Thoracic aorta (tissue), 2 donors: ENCODE measurements around the gene RFX7. TPM values are rescaled to one million over a fixed set of nuclear protein-coding genes. Genes with fewer than 3 reads are reported as not detected.

ENCODE experiments used
- ATAC-seq: fragments of 150-250 bp; one replicate; pipeline ENCODE4 v1.8.0; 2017; ENCODE audit warnings: low read depth; ENCODE audit not compliant: insufficient number of reproducible peaks, low FRiP score
- DNase-seq: peaks from one replicate; pipeline ENCODE4 v3.0.0-alpha.2; 2020; ENCODE audit warnings: low spot score
- H3K27ac ChIP-seq, 2 donors: fragments of 200-600 bp; sonication (generic); 1 replicate in 1 of 2; 2 replicates in 1 of 2; pipeline ENCODE4 v1.5.1; 2016; ENCODE audit warnings: mild to moderate bottlenecking in 2 of 2, moderate library complexity in 2 of 2
- H3K27me3 ChIP-seq: fragments of 200-600 bp; sonication (generic); replicated peaks from 2 replicates; pipeline ENCODE4 v1.6.0; 2016; ENCODE audit warnings: mild to moderate bottlenecking; ENCODE audit not compliant: insufficient read depth
- H3K36me3 ChIP-seq: fragments of 200-600 bp; sonication (generic); one replicate; pipeline ENCODE4 v1.5.1; 2016
- H3K4me1 ChIP-seq, 2 donors: fragments of 200-600 bp; sonication (generic); 1 replicate in 1 of 2; 2 replicates in 1 of 2; pipeline versions ENCODE4 v1.5.1 to v1.6.0; 2016; ENCODE audit warnings: low read depth in 2 of 2, mild to moderate bottlenecking in 1 of 2; ENCODE audit not compliant: control insufficient read depth in 1 of 2
- H3K4me3 ChIP-seq: fragments of 200-600 bp; sonication (generic); 2 replicates; pipeline ENCODE4 v1.5.1; 2016; ENCODE audit warnings: mild to moderate bottlenecking
- H3K9me3 ChIP-seq: fragments of 200-600 bp; sonication (generic); 2 replicates; pipeline ENCODE4 v1.5.1; 2016
- CTCF ChIP-seq: fragments of 200-600 bp; sonication (generic); IDR thresholded peaks from one replicate; pipeline ENCODE4 v1.5.1; 2019; ENCODE audit warnings: antibody characterized with exemption
- total RNA-seq, 2 donors: library from RNA; depleted of rRNA; stranded (reverse); fragments of >200 nt; gene quantifications; one replicate each; pipeline versions ENCODE4 v1.1.0 to v1.2.3, GENCODE V29; 2016

The RFX7 gene
- total RNA-seq, 2 donors from 2014 or later, result 7.0 to 8.0 TPM

- H3K9me3 ChIP-seq, result no peaks in the 10 kb centered on the region
- peak overlapping the region in 1 of 2 donors; percentile 83 for H3K27ac ChIP-seq
- ATAC-seq (no peak), DNase-seq (no peak)
- no peaks in the 10 kb centered on the region for H3K27me3 ChIP-seq
- peak overlapping the region; percentile 96 for H3K4me3 ChIP-seq
- peaks cover 20 to 22% of the 10 kb centered on the region in 2 donors for H3K4me1 ChIP-seq
- no peaks in the 10 kb centered on the region for H3K36me3 ChIP-seq
- no peak for TF ChIP-seq CTCF
Measured at GRCh38 chr15:56242576-56243162, 1.0 kb downstream of the RFX7 start.

GRCh38 chr15:56241374-56242105, 2.1 kb downstream of the RFX7 start:
- Histone ChIP-seq H3K4me1 (peaks cover 21 to 28% of the 10 kb centered on the region in 2 donors), H3K27ac (no peak overlapping the region), H3K4me3 (peak overlapping the region; percentile 96), H3K27me3 (no peaks in the 10 kb centered on the region), H3K36me3 (no peaks in the 10 kb centered on the region), H3K9me3 (no peaks in the 10 kb centered on the region)
- no peak for TF ChIP-seq CTCF
- DNase-seq (no peak), ATAC-seq (no peak)

GRCh38 chr15:56240390-56240789, 3.3 kb downstream of the RFX7 start:
- DNase-seq (no peak), ATAC-seq (no peak)
- no peak overlapping the region for H3K27ac ChIP-seq
- H3K4me3 ChIP-seq, result no peak overlapping the region
- no peaks in the 10 kb centered on the region for H3K36me3 ChIP-seq
- H3K27me3 ChIP-seq, result no peaks in the 10 kb centered on the region
- peaks cover 25 to 28% of the 10 kb centered on the region in 2 donors for H3K4me1 ChIP-seq
- no peak for TF ChIP-seq CTCF
- no peaks in the 10 kb centered on the region for H3K9me3 ChIP-seq

- Histone ChIP-seq H3K9me3 (peaks cover 9% of the 10 kb centered on the region), H3K27me3 (no peaks in the 10 kb centered on the region), H3K4me1 (peaks cover 11 to 22% of the 10 kb centered on the region in 2 donors), H3K36me3 (peaks cover 5% of the 10 kb centered on the region), H3K27ac (no peak overlapping the region), H3K4me3 (no peak overlapping the region)
- no peak for DNase-seq
- no peak for TF ChIP-seq CTCF
- ATAC-seq, result no peak
Measured at GRCh38 chr15:56236197-56236596, 7.5 kb downstream of the RFX7 start.

GRCh38 chr15:56234804-56235203, 8.9 kb downstream of the RFX7 start:
- Histone ChIP-seq H3K27me3 (no peaks in the 10 kb centered on the region), H3K4me1 (peaks cover 11 to 18% of the 10 kb centered on the region in 2 donors), H3K27ac (peak overlapping the region in 1 of 2 donors; percentile 6), H3K9me3 (peaks cover 9% of the 10 kb centered on the region), H3K4me3 (no peak overlapping the region), H3K36me3 (peaks cover 5% of the 10 kb centered on the region)
- no peak for DNase-seq
- peak; percentile 76 for ATAC-seq
- TF ChIP-seq CTCF, result no peak
